Mammary epithelial cell (primary cell): ENCODE data around the gene POU3F2.

Experiments used
- EZH2 ChIP-seq: IDR thresholded peaks from 2 replicates; pipeline ENCODE4 v1.6.1; 2012; ENCODE audit warnings: low read length, inconsistent platforms, borderline replicate concordance
- TF ChIP-seq, protein P1 (sequence below), 2 donors: IDR thresholded peaks in 1 of 2; conservative IDR thresholded peaks in 1 of 2; 2 replicates each; pipeline ENCODE4 v1.5.1; 2011 to 2012; ENCODE audit warnings: inconsistent platforms in 2 of 2, low read length in 2 of 2, mild to moderate bottlenecking in 2 of 2, control low read depth in 1 of 2, low read depth in 1 of 2; ENCODE audit not compliant: insufficient read depth in 1 of 2; ENCODE audit errors: extremely low read depth in 1 of 2

DNA sequence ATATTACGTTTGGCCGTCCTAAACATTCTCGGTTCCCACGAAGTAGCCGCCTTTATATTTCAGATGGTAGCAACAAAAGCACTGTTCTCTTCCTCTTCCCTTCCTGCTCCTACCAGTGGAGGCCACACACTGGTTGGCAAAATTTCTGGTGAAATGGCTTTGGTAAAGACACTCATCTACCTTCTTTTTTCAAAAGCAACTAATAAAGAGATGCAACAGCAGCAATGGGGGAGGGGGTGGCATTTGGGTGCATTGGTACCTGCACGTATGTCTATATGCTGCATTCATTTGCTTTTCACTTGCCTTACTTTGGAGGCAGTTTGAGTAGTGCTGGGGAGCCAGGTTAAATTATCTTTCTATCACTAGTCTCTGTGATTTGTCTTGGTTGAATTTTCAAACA, 6.0 kb downstream of the POU3F2 start:
- no peak for TF ChIP-seq EZH2
- TF ChIP-seq, protein P1, sequence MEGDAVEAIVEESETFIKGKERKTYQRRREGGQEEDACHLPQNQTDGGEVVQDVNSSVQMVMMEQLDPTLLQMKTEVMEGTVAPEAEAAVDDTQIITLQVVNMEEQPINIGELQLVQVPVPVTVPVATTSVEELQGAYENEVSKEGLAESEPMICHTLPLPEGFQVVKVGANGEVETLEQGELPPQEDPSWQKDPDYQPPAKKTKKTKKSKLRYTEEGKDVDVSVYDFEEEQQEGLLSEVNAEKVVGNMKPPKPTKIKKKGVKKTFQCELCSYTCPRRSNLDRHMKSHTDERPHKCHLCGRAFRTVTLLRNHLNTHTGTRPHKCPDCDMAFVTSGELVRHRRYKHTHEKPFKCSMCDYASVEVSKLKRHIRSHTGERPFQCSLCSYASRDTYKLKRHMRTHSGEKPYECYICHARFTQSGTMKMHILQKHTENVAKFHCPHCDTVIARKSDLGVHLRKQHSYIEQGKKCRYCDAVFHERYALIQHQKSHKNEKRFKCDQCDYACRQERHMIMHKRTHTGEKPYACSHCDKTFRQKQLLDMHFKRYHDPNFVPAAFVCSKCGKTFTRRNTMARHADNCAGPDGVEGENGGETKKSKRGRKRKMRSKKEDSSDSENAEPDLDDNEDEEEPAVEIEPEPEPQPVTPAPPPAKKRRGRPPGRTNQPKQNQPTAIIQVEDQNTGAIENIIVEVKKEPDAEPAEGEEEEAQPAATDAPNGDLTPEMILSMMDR (conservative IDR thresholded peaks at IDR 0.05 in 1 of 2, IDR thresholded peaks at IDR 0.05 in 1 of 2; ENCODE audit: extremely low read depth in 1 of 2, insufficient read depth in 1 of 2, low read depth in 1 of 2, low read length in 2 of 2), result no peak
